GM21825 (cell line): ENCODE results near the gene FAM193A.
"Not testable (repeated sequence)": the region's sequence is repeated elsewhere in the genome, so short reads cannot be mapped to it uniquely, and the experiment has no call there.

Experiments
- ATAC-seq: cut with Tn5 transposase; IDR thresholded peaks from one replicate; pipeline ENCODE4 v1.9.1; 2021; ENCODE audit warnings: mild to moderate bottlenecking, moderate library complexity; ENCODE audit not compliant: unreplicated experiment

Gene FAM193A

DNA sequence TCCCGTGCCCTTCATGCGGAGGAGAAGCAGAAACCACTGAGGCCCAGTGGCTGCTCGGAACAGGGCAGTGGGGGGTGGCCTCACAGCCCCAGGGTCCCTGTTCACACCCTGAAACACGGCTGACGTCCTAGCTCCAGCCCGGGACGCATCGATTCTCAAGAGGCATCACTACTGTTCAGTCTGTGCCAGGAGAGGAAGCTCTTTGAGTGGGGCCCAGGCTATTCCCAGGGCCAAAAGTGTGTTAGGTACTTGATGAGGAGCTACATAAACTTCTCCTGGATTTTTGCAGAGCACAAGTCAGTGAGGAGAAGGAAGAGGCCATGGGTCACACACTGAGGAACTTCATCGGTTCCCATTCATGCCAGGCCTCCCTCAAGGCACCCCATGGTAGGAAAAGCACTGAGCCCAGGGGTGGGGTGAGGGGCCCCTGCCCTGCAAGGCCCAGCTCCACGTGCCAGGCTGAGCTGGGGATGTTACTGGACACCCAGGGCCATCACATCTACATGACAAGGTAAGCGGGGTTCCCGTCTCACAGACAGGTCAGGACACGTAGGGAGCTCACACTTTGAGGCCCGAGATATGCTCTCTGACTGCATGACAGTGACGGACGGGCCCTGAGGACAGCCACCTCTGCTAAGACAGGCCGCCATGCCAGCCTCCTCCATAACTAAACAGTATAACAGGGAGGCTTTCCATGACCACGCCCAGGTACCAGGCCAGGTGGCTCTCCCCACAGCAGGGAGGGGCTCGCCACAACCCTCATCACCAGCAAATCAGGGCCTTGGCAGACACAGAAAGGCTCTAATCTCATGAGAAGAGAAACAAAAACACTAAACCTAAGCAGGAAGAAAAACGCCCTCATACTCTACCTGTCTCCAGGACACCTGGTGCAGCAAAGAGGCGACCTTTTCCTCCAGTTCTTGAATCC, 207.3 kb downstream of the FAM193A start:
- ATAC-seq = no peak

- no peak for ATAC-seq
Observed at GRCh38 chr4:2744576-2745270, 208.3 kb downstream of the FAM193A start.

GRCh38 chr4:2745516-2745915, 209.1 kb downstream of the FAM193A start:
- no peak for ATAC-seq

DNA sequence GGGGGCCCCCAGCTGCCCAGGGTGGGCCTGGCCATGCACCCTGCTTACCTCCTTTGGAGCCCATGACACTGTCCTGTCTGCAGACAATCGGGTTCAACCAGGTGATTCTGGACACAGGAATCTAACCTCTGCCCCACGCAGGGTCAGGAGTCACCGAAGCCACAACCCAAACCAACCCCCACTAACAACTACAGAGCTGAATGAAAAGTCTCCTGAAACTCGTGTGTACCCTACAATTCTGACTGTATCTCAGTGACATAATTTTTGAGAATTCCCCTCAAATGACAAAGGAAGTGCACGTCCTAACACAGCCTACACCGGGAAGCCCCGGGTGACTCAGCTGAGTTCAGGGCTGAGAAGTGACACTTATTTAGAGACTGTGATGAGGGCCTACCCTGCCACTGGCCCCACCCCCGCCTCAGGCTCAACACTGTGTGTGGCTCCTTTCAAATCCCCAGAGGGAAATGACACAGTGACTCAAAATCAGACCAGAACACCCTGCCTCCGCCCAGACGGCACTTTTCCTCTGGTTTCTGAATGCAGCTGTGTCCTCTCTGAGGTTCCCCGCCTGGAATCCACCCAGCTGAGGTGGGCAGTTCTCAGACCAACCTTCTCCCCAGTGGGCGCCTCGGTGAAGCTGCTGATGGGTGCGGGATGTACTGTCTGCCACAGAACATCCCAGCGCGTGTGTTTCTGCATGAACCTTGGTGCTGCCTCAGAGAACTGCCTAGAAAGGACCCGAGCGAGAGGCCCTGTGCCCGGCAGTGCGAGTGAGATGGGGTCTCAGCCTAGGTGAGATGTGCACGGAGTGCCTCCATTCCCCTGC, 209.7 kb downstream of the FAM193A start:
- ATAC-seq = peak; percentile 87

DNA sequence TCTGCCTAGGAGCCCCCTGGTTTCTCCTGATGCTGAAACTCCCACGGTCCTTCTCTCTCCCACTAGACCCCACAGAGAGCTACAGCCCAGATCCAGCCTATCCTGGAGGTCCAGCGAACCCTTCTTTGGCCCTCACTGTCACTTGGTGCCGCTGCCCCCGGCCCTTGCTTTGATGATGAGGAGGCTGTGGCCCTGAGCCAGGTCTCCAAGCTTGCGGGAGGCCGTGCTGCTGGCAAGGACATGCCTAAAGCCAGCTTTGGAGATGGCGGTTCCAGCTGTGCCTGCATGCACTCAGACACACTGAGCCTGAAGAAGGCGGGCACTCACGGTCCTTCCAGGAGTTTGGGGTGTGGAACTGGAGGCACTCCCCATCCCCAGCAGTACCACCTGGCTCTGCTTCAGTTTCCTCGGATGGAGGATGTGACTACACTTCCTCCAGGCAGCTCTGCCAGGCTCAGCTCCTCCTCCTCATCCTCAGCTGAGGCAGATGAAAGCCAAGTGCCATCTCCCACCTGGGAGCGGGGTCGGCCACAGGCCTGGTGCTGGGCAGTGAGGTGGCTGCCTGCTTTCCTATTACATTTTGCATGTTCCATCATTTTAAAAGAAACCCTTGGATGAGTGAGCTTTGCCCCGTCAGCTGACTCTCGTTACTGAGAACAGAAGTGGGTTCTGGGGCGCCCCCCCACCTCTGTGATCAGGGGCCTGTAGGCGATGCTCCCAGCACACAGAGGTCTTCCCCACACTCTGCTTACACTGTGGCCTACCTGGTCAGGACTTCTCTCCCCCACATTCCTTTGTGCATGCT, 210.6 kb downstream of the FAM193A start:
- ATAC-seq = no peak

DNA sequence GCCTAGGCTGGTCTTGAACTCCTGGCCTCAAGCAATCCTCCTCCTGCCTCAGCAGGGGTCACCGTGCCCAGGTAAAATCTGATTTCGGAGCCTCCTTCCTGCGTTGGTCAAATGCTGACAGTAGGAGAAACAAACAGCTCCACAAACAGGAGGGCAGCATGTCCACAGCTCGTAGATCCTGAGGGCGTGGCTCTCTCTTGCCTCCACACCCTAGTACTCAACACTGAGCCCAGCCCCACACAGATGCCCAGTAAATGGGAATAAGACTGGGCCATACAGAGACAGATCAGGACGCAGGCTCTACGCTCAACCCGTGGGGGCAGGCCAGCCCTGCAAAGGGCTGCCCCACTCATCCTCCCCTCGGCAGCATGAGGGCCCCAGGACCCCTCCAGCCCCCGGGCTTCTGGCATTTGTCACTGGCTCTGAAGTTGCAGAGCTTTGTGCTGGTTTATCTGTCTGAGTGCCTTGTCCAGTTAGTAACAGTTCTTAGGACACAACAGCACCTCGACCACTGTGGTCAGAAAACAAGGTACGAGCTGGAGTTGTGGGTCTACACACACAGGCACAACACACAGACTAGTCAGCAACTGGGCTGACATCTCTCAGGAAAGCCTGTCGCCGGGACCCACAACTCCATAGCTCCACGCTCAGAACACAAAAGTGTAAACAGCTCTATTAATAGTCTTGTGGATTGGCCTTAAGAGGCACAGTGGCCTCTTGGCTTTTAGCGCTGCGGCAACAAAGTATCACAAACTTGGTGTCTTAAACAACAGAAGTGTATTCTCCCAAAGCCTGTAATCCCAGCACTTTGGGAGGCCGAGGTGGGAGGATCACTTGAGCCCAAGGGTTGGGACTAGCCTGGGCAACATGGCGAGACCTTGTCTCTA, 214.5 kb downstream of the FAM193A start:
- ATAC-seq = no peak

GRCh38 chr4:2753436-2753835, 217.0 kb downstream of the FAM193A start:
- no peak for ATAC-seq

GRCh38 chr4:2754848-2755819, 218.7 kb downstream of the FAM193A start:
- ATAC-seq = no peak

- ATAC-seq = peak; percentile 52
Observed at GRCh38 chr4:2755821-2756690, 219.6 kb downstream of the FAM193A start, which contains the start of gene TNIP2. TSS of gene TNIP2 (minus strand) at chr4:2756336. CDS start at chr4:2756289, 47 bp downstream.

GRCh38 chr4:2756691-2757350, 220.4 kb downstream of the FAM193A start:
- ATAC-seq = no peak

DNA sequence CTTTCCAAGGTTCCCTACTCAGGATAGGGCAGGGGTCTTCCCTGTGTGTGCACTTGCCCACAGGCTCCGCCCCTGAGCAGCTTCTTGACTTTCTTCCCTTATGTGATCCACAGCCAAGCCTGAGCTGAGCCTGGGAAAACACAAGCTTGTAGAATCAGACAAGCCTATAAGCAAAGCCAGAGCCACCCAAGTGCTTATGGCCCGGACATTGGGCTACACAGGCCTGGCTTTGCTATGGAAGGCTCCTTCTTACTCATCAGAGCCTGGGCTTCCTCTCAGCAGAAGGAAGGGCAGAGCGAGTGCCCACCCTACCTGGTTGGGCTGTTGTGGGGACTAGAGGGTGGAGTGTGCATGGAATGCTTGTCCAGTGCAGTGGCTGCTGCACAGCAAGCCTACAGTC, 221.0 kb downstream of the FAM193A start:
- ATAC-seq = no peak

DNA sequence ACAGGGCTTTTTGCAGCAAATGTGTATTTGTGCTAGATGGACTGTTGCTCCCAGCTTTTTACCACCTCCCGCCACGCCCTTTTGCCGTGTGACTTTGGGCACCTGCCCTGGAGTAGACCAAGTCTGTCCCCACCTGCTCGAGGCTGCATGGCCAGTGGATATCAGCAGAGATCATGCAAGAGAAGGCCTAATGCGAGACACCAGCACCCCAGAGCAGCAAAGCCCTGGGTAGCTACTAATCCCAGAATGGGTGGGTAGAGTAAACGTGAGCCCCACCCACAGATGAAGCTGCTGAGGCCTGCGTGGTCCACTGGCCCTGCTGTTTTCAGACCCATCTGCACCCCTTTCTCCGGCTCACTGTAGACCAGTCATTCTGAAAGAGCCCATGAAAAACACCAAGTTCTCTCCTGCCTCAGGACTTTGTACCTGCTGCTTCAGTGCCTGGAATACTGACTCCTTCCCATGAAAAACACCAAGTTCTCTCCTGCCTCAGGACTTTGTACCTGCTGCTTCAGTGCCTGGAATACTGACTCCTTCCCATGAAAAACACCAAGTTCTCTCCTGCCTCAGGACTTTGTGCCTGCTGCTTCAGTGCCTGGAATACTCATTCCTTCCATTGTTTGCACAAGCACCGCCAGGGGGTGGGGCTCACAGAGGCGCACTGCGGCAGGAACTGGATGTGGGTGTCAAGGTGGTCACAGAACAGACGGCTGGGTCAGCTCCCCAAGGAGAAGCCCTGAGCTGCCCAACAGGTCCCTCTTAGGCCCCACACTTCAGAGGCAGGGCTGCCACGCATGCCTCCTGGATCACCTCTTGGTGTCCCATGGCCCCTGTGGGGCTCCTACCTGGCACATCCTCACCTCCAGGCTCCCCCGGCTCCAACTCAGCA, 224.8 kb downstream of the FAM193A start:
- ATAC-seq = no peak

- ATAC-seq = no peak
Observed at GRCh38 chr4:2762048-2762447, 225.6 kb downstream of the FAM193A start.

GRCh38 chr4:2762486-2763370, 226.3 kb downstream of the FAM193A start:
- not testable (repeated sequence) for ATAC-seq

DNA sequence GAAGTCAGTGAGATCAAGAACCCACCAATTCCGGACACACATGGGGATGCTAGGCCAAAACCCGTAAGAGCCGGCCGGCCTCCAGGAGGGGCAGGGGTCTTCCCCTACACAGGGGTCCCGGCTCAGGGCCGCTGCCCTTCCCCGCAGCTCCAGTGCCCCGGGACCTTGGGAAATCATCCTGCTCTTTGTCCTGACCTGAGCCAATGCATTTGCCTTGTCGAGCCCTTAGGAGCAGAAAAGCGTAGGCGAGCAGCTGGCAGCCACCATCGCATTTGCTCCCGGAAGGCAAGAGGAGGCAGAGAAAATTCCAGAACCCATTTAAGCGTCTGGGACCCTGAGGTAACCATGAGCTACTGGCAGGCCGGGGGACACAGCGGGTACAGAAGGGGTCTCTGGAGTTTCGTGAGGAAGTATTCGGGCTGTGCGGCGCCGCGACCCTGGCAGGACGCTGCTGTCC, 227.1 kb downstream of the FAM193A start:
- no peak for ATAC-seq
